Astrocyte (in vitro differentiated cells and primary cell): ENCODE results near the gene GDF15.

Experiments used
- EZH2 ChIP-seq: IDR thresholded peaks from 2 replicates; pipeline ENCODE4 v1.6.1; 2012; ENCODE audit warnings: mild to moderate bottlenecking, low read length, inconsistent platforms; ENCODE audit not compliant: insufficient read depth
- TF ChIP-seq, protein P1 (sequence below): IDR thresholded peaks from 2 replicates; pipeline ENCODE4 v1.5.1; 2011; ENCODE audit warnings: low read depth, mild to moderate bottlenecking, inconsistent platforms, low read length, moderate library complexity; ENCODE audit not compliant: insufficient read depth

DNA sequence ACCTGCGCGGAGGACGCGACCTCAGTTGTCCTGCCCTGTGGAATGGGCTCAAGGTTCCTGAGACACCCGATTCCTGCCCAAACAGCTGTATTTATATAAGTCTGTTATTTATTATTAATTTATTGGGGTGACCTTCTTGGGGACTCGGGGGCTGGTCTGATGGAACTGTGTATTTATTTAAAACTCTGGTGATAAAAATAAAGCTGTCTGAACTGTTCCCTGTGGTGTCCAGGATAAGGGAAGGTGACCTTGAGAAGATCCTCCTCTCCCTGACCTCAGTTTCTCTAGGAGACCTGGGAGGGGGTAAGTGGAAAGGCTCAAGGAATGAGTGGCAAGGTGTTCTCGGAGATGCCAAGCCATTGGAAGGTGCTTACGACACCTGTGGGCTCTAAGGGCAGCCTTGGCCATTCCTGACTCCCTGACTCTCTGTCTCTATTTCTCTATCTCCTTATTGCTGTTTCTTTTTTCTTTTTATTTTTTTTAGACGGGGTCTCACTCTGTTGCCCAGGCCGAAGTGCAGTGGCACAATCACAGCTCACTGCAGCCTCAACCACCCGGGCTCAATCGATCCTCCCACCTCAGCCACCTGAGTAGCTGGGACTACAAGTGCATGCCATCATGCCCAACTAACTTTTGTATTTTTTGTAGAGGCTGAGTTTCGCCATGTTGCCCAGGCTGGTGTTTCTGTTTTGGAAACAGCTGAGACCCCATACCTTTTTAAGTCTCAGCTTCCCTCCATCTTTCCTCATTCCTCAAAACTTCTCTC, 3.2 kb downstream of the GDF15 start:
- TF ChIP-seq, protein P1, sequence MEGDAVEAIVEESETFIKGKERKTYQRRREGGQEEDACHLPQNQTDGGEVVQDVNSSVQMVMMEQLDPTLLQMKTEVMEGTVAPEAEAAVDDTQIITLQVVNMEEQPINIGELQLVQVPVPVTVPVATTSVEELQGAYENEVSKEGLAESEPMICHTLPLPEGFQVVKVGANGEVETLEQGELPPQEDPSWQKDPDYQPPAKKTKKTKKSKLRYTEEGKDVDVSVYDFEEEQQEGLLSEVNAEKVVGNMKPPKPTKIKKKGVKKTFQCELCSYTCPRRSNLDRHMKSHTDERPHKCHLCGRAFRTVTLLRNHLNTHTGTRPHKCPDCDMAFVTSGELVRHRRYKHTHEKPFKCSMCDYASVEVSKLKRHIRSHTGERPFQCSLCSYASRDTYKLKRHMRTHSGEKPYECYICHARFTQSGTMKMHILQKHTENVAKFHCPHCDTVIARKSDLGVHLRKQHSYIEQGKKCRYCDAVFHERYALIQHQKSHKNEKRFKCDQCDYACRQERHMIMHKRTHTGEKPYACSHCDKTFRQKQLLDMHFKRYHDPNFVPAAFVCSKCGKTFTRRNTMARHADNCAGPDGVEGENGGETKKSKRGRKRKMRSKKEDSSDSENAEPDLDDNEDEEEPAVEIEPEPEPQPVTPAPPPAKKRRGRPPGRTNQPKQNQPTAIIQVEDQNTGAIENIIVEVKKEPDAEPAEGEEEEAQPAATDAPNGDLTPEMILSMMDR, result no peak
- no peak for TF ChIP-seq EZH2
